Activated T-cell treated with anti-CD3 and anti-CD28 coated beads, Interleukin-2, amount 50 U/mL, for 4 hours (primary cell): Measurements from ENCODE around the gene C1QTNF12. TPM values are rescaled to one million over a fixed set of nuclear protein-coding genes. Genes with fewer than 3 reads are reported as not detected.

Source experiments
- total RNA-seq, 3 donors: library from RNA; stranded (reverse); gene quantifications; one replicate each; pipeline ENCODE4 v1.2.1, GENCODE V29; 2021

Gene C1QTNF12
- total RNA-seq, 3 donors from 2014 or later = 1.6 to 2.2 (median 2.1) TPM

Other genes starting within 250 kb of the C1QTNF12 start
- 1 to 10 TPM; 1.3 to 3.0 (median 2.7) TPM for gene HES4, start 246.6 kb downstream of the C1QTNF12 start, total RNA-seq
- 10 to 100 TPM; 22.3 to 23.7 (median 22.9) TPM for gene ISG15, start 233.2 kb downstream of the C1QTNF12 start, total RNA-seq
- 10 to 100 TPM; 12.0 to 18.0 (median 15.2) TPM for gene AGRN, start 226.6 kb downstream of the C1QTNF12 start, total RNA-seq
- gene RNF223, start 172.4 kb downstream of the C1QTNF12 start, total RNA-seq = under 1 TPM in 1 of 3 donors, not detected in 2; 0.16 TPM
- gene C1orf159, start 130.6 kb downstream of the C1QTNF12 start, total RNA-seq = 10 to 100 TPM; 22.3 to 27.6 (median 26.8) TPM
- gene TTLL10, start 72.8 kb downstream of the C1QTNF12 start, total RNA-seq = not detected
- 100 to 1,000 TPM; 102 to 212 (median 155) TPM for gene TNFRSF18, start 40.1 kb downstream of the C1QTNF12 start, total RNA-seq
- 100 to 1,000 TPM; 480 to 735 (median 495) TPM for gene TNFRSF4, start 32.6 kb downstream of the C1QTNF12 start, total RNA-seq
- gene SDF4, start 14.7 kb downstream of the C1QTNF12 start, total RNA-seq = 100 to 1,000 TPM; 191 to 242 (median 193) TPM
- 10 to 100 TPM; 38.0 to 40.8 (median 39.0) TPM for gene B3GALT6, start 14.5 kb downstream of the C1QTNF12 start, total RNA-seq
- gene UBE2J2, start 27.1 kb upstream of the C1QTNF12 start, total RNA-seq = 10 to 100 TPM; 89.3 to 93.6 (median 91.2) TPM
- gene SCNN1D, start 33.7 kb upstream of the C1QTNF12 start, total RNA-seq = 1 to 10 TPM; 2.8 to 3.9 (median 3.2) TPM
- gene ACAP3, start 61.2 kb upstream of the C1QTNF12 start, total RNA-seq = 10 to 100 TPM; 28.4 to 37.6 (median 30.1) TPM
- gene PUSL1, start 61.9 kb upstream of the C1QTNF12 start, total RNA-seq = 10 to 100 TPM; 38.9 to 40.7 (median 39.5) TPM
- 100 to 1,000 TPM; 164 to 181 (median 172) TPM for gene INTS11, start 77.9 kb upstream of the C1QTNF12 start, total RNA-seq
- 10 to 100 TPM; 16.0 to 18.4 (median 18.1) TPM for gene CPTP, start 78.1 kb upstream of the C1QTNF12 start, total RNA-seq
- gene TAS1R3, start 84.6 kb upstream of the C1QTNF12 start, total RNA-seq = under 1 TPM; 0.15 to 0.29 (median 0.19) TPM
- 10 to 100 TPM; 70.7 to 74.6 (median 72.1) TPM for gene DVL1, start 102.7 kb upstream of the C1QTNF12 start, total RNA-seq
- gene MXRA8, start 111.8 kb upstream of the C1QTNF12 start, total RNA-seq = under 1 TPM; 0.41 to 0.53 (median 0.47) TPM
- gene AURKAIP1, start 128.5 kb upstream of the C1QTNF12 start, total RNA-seq = 100 to 1,000 TPM; 218 to 244 (median 220) TPM
- 100 to 1,000 TPM; 112 to 127 (median 118) TPM for gene CCNL2, start 152.6 kb upstream of the C1QTNF12 start, total RNA-seq
- 100 to 1,000 TPM; 254 to 300 (median 271) TPM for gene MRPL20, start 160.6 kb upstream of the C1QTNF12 start, total RNA-seq
- gene ANKRD65, start 174.6 kb upstream of the C1QTNF12 start, total RNA-seq = under 1 TPM in 1 of 3 donors, not detected in 2; 0.15 TPM
- under 1 TPM; 0.18 to 0.58 (median 0.19) TPM for gene VWA1, start 189.0 kb upstream of the C1QTNF12 start, total RNA-seq
- gene ATAD3C, start 203.0 kb upstream of the C1QTNF12 start, total RNA-seq = 1 to 10 TPM in 1 of 3 donors, under 1 TPM in 2; 0.33 to 1.1 (median 0.74) TPM
- 100 to 1,000 TPM; 193 to 208 (median 194) TPM for gene ATAD3B, start 225.0 kb upstream of the C1QTNF12 start, total RNA-seq